ENCODE results near the gene CAPS2. TPM values are rescaled to one million over a fixed set of nuclear protein-coding genes. Genes with fewer than 3 reads are reported as not detected.

CAPS2 gene
- total and polyA plus RNA-seq, 10 of the 15 experiments (the other 5 are each of a cell fraction or from before 2014, with no cell fraction given), result 2.0 to 6.4 (median 4.2) TPM

DNA sequence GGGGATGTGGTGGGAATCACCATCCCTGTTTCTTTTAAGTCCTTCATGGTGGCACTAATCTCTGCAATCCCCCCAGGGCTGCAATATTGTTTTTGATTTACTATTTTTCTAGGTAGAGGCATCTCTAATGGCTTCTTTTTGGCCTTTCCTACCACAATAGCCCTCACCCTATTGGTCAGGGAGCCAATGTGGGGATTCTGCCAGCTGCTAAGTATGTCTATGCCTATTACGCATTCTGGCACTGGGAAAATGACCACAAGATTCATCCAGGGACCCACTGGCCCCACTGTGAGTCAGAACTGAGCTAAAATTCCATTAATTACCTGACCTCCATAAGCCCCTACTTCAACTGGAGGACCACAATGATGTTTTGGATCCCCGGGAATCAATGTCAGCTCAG lies 44.8 kb upstream of the CAPS2 start:
- Histone ChIP-seq H3K27me3 (replicated peaks in 1 of 2; ENCODE audit: control insufficient read depth in 2 of 2, insufficient read depth in 2 of 2, low read length in 1 of 2) (no peaks in the 10 kb centered on the region), H3K36me3 (ENCODE audit: control insufficient read depth in 2 of 2, insufficient read depth in 2 of 2, low read length in 1 of 2) (no peaks in the 10 kb centered on the region), H3K4me2 (ENCODE audit: control insufficient read depth, insufficient read depth) (no peak overlapping the region), H3K79me2 (ENCODE audit: control insufficient read depth, insufficient read depth, low read length) (no peaks in the 10 kb centered on the region), H3K9me3 (replicated peaks; ENCODE audit: control insufficient read depth, insufficient read depth, low read length) (no peaks in the 10 kb centered on the region), H2AFZ (ENCODE audit: control insufficient read depth, low read depth, low read length) (no peak overlapping the region), H3K4me3 (no peak overlapping the region), H3K27ac (ENCODE audit: control insufficient read depth, insufficient read depth) (no peak overlapping the region), H3K4me1 (ENCODE audit: control insufficient read depth, insufficient read depth, low read length) (no peaks in the 10 kb centered on the region), H3K9ac (ENCODE audit: control insufficient read depth, insufficient read depth, low read length) (no peak overlapping the region), H4K20me1 (ENCODE audit: control insufficient read depth, insufficient read depth) (no peaks in the 10 kb centered on the region)
- RAD21 ChIA-PET (ENCODE audit: unreplicated experiment), result no interaction called here
- BruUV-seq (replicated peaks), result no TSS peak
- WGBS (ENCODE audit: insufficient coverage, insufficient replicate concordance, low lambda C conversion rate, missing lambda C conversion rate), result 100% methylated on average over 2 of the region's 2 CpGs
- no peak for TF ChIP-seq EGR1 (IDR thresholded peaks at IDR 0.05; ENCODE audit: borderline replicate concordance in 1 of 2, low read depth in 2 of 2, low read length in 2 of 2)
- no peak for TF ChIP-seq RELA (IDR thresholded peaks at IDR 0.05; ENCODE audit: borderline replicate concordance, partially characterized antibody)
- ATAC-seq, result no peak
- POLR2A ChIA-PET, result no interaction called here
- DNase-seq (ENCODE audit: low read depth, low spot score), result no peak
- FAIRE-seq, result no peak
- SMC1A ChIA-PET (ENCODE audit: uncharacterized antibody, unreplicated experiment), result interaction anchor here (1.0 kb wide), 1 partner anchor 9 kb away, joined by 3 read pairs; no protein-coding TSS in a partner anchor
- intact Hi-C loops (cut with micrococcal nuclease; ENCODE audit: unreplicated experiment), result no loop called here
- in situ Hi-C loops (cut with MboI), result no loop called here
- CTCF ChIA-PET, result interaction anchor here (0.6 kb wide), 1 partner anchor 1448 kb away, joined by 3 read pairs; no protein-coding TSS in a partner anchor

DNA sequence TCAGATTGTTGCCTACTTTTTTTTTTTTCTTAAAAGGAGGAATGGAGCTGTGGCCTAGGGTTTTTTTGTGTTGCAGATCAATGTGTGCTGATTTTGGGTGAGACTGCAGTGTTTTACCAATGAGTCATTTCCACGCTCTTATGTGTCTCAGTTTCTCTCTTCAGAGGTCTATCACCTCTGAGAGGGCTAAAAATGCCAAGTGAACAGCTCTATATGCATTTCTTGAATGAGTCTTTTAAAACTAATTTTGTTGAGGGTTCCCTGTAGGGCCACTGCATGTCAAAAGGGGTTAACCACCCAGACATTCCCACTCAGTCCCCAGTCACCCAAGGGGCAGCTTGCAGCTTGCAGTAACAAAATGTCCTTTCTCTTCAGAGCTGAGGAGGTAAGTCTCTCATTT lies 36.5 kb upstream of the CAPS2 start:
- CTCF ChIA-PET, result interaction anchor here (1.0 kb wide), 1 partner anchor 16 kb away, joined by 3 read pairs; no protein-coding TSS in a partner anchor
- intact Hi-C loops (cut with micrococcal nuclease; ENCODE audit: unreplicated experiment), result no loop called here

More for the DNA sequence above, 36.5 kb upstream of the CAPS2 start:
- SMC1A ChIA-PET (ENCODE audit: uncharacterized antibody, unreplicated experiment), result interaction anchor here (0.7 to 1.0 kb wide), 2 partner anchors 8 to 31 kb away, joined by 3 read pairs; no protein-coding TSS in a partner anchor
- no peak overlapping the region for H3K27ac ChIP-seq (ENCODE audit: control insufficient read depth, insufficient read depth)
- peak; percentile 54 for ATAC-seq
- no peaks in the 10 kb centered on the region for H3K27me3 ChIP-seq (replicated peaks in 1 of 2; ENCODE audit: control insufficient read depth in 2 of 2, insufficient read depth in 2 of 2, low read length in 1 of 2)
- WGBS (ENCODE audit: insufficient coverage, insufficient replicate concordance, low lambda C conversion rate, missing lambda C conversion rate), result 0% methylated on average over 1 of the region's 1 CpG
- H3K9ac ChIP-seq (ENCODE audit: control insufficient read depth, insufficient read depth, low read length), result no peak overlapping the region
- no peak overlapping the region for H3K4me2 ChIP-seq (ENCODE audit: control insufficient read depth, insufficient read depth)
- no peak overlapping the region for H3K4me3 ChIP-seq
- H3K79me2 ChIP-seq (ENCODE audit: control insufficient read depth, insufficient read depth, low read length), result no peaks in the 10 kb centered on the region
- peak; percentile 30; the same call in 1 of the 2 replicates for TF ChIP-seq JUNB (IDR thresholded peaks at IDR 0.05)
- no peak for TF ChIP-seq YY1 (IDR thresholded peaks at IDR 0.05; ENCODE audit: low read depth, low read length)
- H3K36me3 ChIP-seq (ENCODE audit: control insufficient read depth in 2 of 2, insufficient read depth in 2 of 2, low read length in 1 of 2), result no peaks in the 10 kb centered on the region
- RAD21 ChIA-PET (ENCODE audit: unreplicated experiment), result interaction anchor here (0.7 to 1.6 kb wide), 3 partner anchors 32 to 741 kb away, joined by 3 to 4 read pairs (median 3); partner anchors contain the start of genes CAPS2 and GLIPR1L1
- BruUV-seq (replicated peaks), result no TSS peak
- H3K4me1 ChIP-seq (ENCODE audit: control insufficient read depth, insufficient read depth, low read length), result no peaks in the 10 kb centered on the region
- H3K9me3 ChIP-seq (replicated peaks; ENCODE audit: control insufficient read depth, insufficient read depth, low read length), result no peaks in the 10 kb centered on the region
- no peaks in the 10 kb centered on the region for H4K20me1 ChIP-seq (ENCODE audit: control insufficient read depth, insufficient read depth)
- in situ Hi-C loops (cut with MboI), result no loop called here
- FAIRE-seq, result no peak
- POLR2A ChIA-PET, result interaction anchor here (0.6 kb wide), 1 partner anchor 64 kb away, joined by 3 read pairs; no protein-coding TSS in a partner anchor
- H2AFZ ChIP-seq (ENCODE audit: control insufficient read depth, low read depth, low read length), result no peak overlapping the region; the same call in 1 of the 2 replicates
- no peak for DNase-seq (ENCODE audit: low read depth, low spot score)
